ENCODE data around the gene ASXL3. TPM values are rescaled to one million over a fixed set of nuclear protein-coding genes. Genes with fewer than 3 reads are reported as not detected.

The ASXL3 gene
- polyA plus RNA-seq, 1 donor (not counting 4 experiments of a cell fraction or from before 2014, with no cell fraction given) = not detected

DNA sequence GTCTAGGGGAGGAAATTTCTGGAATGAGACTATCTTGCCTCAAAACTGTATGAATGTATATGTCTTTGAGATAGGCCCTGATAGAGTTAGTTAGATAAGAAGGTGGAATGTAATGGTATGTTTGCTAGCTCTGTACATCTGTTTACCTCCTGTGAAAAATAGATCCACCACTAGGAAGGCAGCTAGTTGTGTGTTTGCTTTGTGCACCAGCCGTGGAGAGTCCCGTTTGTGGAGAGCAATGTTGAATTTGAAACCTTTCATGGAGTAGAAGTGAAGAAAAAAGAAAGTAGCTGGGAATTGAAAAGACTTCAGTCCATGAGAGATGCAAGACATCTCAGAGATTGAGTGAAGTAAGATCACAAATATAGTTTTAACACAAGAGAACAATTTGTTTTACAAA is 25.4 kb downstream of the ASXL3 start:
- dilution Hi-C loops (cut with MboI; ENCODE audit: extremely low pct_ligation_motif_present, low sequenced_read_pairs) = no loop called here
- no peak for TF ChIP-seq EZH2 (IDR thresholded peaks at IDR 0.05; ENCODE audit: low read length)
- no peak for TF ChIP-seq CTCF (optimal IDR thresholded peaks at IDR 0.05 in 1 of 3, IDR thresholded peaks at IDR 0.05 in 1 of 3, conservative IDR thresholded peaks at IDR 0.05 in 1 of 3; ENCODE audit: extremely low read depth in 1 of 3, insufficient read depth in 2 of 3, low read length in 3 of 3)
- FAIRE-seq (no peak), DNase-seq (ENCODE audit: low read depth, low spot score) (no peak)
- Histone ChIP-seq H3K9ac (ENCODE audit: control insufficient read depth, extremely low read depth, insufficient read depth, low read length) (no peak overlapping the region), H4K20me1 (ENCODE audit: control insufficient read depth, extremely low read depth, insufficient read depth, low read length) (no peaks in the 10 kb centered on the region), H3K9me3 (ENCODE audit: control insufficient read depth, low read depth, low read length) (no peaks in the 10 kb centered on the region), H3K9me1 (ENCODE audit: control insufficient read depth, extremely low read depth, insufficient read depth, low read length) (no peaks in the 10 kb centered on the region), H3K4me1 (ENCODE audit: control insufficient read depth, extremely low read depth, insufficient read depth, low read length) (no peaks in the 10 kb centered on the region), H3K4me2 (ENCODE audit: control insufficient read depth, extremely low read depth, insufficient read depth, low read depth, low read length) (no peak overlapping the region), H3K36me3 (ENCODE audit: control insufficient read depth in 2 of 2, extremely low read depth in 1 of 2, insufficient read depth in 2 of 2, low read length in 2 of 2) (no peaks in the 10 kb centered on the region), H3K27ac (ENCODE audit: control insufficient read depth, insufficient read depth, low read length) (no peak overlapping the region), H3K4me3 (ENCODE audit: control insufficient read depth in 2 of 3, extremely low read depth in 1 of 3, insufficient read depth in 2 of 3, low read depth in 1 of 3, low read length in 3 of 3) (no peak overlapping the region), H3K27me3 (ENCODE audit: control insufficient read depth, extremely low read depth, insufficient read depth, low read length) (no peaks in the 10 kb centered on the region), H3K79me2 (ENCODE audit: control insufficient read depth, insufficient read depth, low read length) (no peaks in the 10 kb centered on the region), H2AFZ (ENCODE audit: control insufficient read depth, low read length) (no peak overlapping the region)

- dilution Hi-C loops (cut with MboI; ENCODE audit: extremely low pct_ligation_motif_present, low sequenced_read_pairs) = no loop called here
- no peak overlapping the region for H3K27ac ChIP-seq (ENCODE audit: control insufficient read depth, insufficient read depth, low read length)
- DNase-seq (ENCODE audit: low read depth, low spot score) = no peak
- no peak for FAIRE-seq
- no peaks in the 10 kb centered on the region for H3K36me3 ChIP-seq (ENCODE audit: control insufficient read depth in 2 of 2, extremely low read depth in 1 of 2, insufficient read depth in 2 of 2, low read length in 2 of 2)
- H3K27me3 ChIP-seq (ENCODE audit: control insufficient read depth, extremely low read depth, insufficient read depth, low read length) = no peaks in the 10 kb centered on the region
- H3K4me2 ChIP-seq (ENCODE audit: control insufficient read depth, extremely low read depth, insufficient read depth, low read depth, low read length) = no peak overlapping the region
- H4K20me1 ChIP-seq (ENCODE audit: control insufficient read depth, extremely low read depth, insufficient read depth, low read length) = no peaks in the 10 kb centered on the region
- no peak overlapping the region for H3K9ac ChIP-seq (ENCODE audit: control insufficient read depth, extremely low read depth, insufficient read depth, low read length)
- H3K4me3 ChIP-seq (ENCODE audit: control insufficient read depth in 2 of 3, extremely low read depth in 1 of 3, insufficient read depth in 2 of 3, low read depth in 1 of 3, low read length in 3 of 3) = no peak overlapping the region
- TF ChIP-seq CTCF (optimal IDR thresholded peaks at IDR 0.05 in 1 of 3, IDR thresholded peaks at IDR 0.05 in 1 of 3, conservative IDR thresholded peaks at IDR 0.05 in 1 of 3; ENCODE audit: extremely low read depth in 1 of 3, insufficient read depth in 2 of 3, low read length in 3 of 3) (no peak), EZH2 (IDR thresholded peaks at IDR 0.05; ENCODE audit: low read length) (no peak)
- H3K4me1 ChIP-seq (ENCODE audit: control insufficient read depth, extremely low read depth, insufficient read depth, low read length) = no peaks in the 10 kb centered on the region
- no peaks in the 10 kb centered on the region for H3K79me2 ChIP-seq (ENCODE audit: control insufficient read depth, insufficient read depth, low read length)
- H2AFZ ChIP-seq (ENCODE audit: control insufficient read depth, low read length) = no peak overlapping the region
- H3K9me1 ChIP-seq (ENCODE audit: control insufficient read depth, extremely low read depth, insufficient read depth, low read length) = no peaks in the 10 kb centered on the region
- no peaks in the 10 kb centered on the region for H3K9me3 ChIP-seq (ENCODE audit: control insufficient read depth, low read depth, low read length)
Observed at GRCh38 chr18:33605250-33605649, 27.2 kb downstream of the ASXL3 start.
